PC-9 (cell line): ENCODE results near the gene AQP1.

Experiments used
- EZH2 ChIP-seq: fragments of 200-600 bp; sonication (generic); IDR thresholded peaks from 2 replicates; pipeline ENCODE4 v1.8.0; 2017; ENCODE audit warnings: antibody characterized with exemption, low read depth
- TF ChIP-seq, protein P1 (sequence below): fragments of 200-600 bp; sonication (generic); conservative IDR thresholded peaks from 2 replicates; pipeline ENCODE4 v1.6.1; 2017; ENCODE audit warnings: mixed run types, antibody characterized with exemption, mild to moderate bottlenecking, moderate library complexity

DNA sequence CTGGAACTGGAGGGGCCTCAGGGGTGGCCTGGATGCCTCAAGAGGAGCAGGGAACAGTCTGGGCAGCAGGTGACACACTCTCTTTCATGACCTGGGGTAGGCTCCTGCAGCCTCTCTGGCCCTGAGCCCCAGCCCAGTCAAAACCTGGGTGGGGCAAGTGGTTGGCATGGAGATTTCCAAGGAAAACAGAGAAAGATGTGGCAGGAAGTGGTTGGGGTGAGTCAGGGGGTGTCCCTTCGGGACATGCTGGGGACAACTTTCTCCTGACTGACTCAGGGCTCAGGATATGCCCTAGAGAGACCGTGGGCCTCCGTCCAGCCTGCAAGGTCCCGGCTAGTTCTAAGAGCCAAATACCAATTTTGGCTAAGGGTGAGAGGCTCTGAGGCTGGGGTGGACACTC, 2.9 kb downstream of the AQP1 start:
- TF ChIP-seq, protein P1, sequence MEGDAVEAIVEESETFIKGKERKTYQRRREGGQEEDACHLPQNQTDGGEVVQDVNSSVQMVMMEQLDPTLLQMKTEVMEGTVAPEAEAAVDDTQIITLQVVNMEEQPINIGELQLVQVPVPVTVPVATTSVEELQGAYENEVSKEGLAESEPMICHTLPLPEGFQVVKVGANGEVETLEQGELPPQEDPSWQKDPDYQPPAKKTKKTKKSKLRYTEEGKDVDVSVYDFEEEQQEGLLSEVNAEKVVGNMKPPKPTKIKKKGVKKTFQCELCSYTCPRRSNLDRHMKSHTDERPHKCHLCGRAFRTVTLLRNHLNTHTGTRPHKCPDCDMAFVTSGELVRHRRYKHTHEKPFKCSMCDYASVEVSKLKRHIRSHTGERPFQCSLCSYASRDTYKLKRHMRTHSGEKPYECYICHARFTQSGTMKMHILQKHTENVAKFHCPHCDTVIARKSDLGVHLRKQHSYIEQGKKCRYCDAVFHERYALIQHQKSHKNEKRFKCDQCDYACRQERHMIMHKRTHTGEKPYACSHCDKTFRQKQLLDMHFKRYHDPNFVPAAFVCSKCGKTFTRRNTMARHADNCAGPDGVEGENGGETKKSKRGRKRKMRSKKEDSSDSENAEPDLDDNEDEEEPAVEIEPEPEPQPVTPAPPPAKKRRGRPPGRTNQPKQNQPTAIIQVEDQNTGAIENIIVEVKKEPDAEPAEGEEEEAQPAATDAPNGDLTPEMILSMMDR, result no peak
- no peak for TF ChIP-seq EZH2
